Measurements from ENCODE around the gene OLFM2. TPM values are rescaled to one million over a fixed set of nuclear protein-coding genes. Genes with fewer than 3 reads are reported as not detected.
"Not testable (repeated sequence)": the region's sequence is repeated elsewhere in the genome, so short reads cannot be mapped to it uniquely, and the experiment has no call there.

OLFM2 gene
- total RNA-seq, 1 donor from 2014 or later: 121 TPM

- no peak for DNase-seq
These were observed 5.4 kb upstream of the OLFM2 start for GRCh38 chr19:9941671-9942070.

DNA sequence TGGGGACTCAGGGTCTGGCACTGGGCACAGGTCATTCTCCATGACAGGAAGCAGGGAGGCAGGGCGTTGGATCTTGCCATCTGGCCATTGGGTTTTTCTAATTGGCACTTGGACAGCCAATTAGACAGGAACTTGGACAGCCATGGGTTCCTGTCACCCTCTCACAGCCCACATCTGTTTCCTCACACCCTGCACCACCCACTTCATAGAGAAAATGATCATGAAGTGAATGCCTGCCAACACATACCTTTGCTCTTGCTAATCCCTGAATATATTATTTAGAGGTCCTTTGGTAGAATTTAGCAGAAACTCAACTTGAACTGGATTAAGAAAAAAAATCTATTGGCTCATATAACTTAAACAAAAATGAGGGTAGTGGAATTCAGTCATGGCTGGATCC is 4.9 kb upstream of the OLFM2 start:
- DNase-seq: no peak

GRCh38 chr19:9940778-9941177 is 4.5 kb upstream of the OLFM2 start:
- DNase-seq: no peak

DNA sequence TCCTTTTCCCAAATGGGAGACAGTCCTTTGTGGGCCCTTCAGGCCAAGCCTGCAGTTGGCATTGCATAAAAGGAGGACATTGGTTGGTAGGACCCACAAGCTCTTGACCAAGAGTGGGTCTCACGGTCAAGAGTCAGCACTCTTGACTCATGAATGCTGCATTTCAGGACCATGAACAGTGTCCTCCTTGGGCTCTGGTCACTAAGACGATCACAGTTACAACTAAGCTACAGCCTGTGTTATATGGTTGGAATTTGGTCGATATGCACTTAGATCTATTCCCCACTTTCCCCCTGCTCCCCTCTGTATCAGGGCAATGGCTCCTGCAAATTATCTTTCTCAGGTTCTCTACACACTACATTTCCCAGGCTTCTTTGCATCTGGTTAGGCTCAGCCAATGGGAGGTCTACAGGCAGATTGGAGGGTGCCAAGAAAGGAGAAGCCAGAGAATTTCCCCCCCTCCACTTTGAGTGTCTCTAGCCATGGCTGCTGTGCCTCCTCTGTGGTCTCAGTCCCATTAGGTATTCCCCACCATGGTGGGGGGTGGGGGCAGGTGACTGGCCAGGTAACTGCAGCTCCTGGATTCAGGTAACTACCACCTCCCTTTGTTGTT is 3.1 kb upstream of the OLFM2 start:
- DNase-seq: no peak

DNA sequence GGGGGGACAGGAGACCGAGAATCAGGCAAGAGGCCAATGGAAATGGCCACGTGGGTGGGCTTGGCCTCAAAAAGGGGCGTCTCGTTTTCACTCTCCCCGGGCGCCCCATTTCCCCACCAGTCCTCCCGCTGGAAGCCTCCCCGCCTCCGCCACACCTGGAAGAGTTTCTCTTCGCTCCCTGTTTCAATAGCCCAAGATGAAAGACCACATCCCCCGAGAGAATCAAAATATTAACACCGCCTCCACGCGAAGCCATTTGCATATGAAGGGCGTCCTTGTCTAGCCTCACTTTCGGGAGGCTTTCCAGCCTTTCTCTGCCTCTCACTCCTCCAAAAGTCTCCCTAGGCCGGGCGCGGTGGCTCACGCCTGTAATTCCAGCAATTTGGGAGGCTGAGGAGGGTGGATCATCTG is 691 bp upstream of the OLFM2 start:
- no peak for DNase-seq

DNA sequence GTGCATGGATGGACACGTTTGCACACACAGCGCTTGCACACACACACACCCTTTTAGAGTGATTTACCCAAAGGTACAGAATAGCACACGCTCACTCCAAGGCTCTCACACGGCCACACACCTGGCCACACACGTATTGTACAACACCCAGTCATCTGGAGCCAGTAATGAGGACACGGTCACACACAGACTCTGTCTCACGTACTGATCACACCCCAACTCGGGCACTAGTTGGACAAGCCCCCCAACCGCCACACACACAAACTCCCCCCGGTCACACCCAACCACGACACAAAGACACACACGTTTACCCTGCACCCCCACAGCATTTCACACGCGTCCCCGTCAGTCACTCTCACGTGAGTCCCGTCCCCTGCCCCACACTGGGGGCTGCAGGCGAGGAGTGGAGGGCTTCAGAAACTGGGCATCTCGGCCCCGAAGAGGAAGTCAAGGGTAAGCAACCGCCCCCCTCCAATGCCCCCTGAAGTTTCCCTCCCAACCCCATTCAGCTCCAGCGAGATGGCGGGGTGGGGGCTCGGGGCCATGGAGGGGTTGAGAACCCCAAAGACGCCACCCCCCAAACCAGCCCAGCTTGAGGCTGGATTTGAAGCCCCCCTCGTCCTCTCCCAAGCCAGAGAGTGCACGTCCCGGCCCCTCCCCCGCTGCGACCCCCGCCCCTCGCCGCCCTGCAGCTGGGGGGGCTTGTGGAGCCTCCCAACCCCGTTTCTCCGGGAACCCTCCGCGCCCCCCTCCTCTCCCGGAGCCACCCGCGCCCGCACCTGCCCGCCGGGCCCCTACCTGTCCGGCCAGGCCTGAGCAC is 599 bp downstream of the OLFM2 start:
- no peak for DNase-seq

- peak; percentile 39 for DNase-seq
These were observed 2.0 kb downstream of the OLFM2 start for GRCh38 chr19:9934132-9934950.

DNA sequence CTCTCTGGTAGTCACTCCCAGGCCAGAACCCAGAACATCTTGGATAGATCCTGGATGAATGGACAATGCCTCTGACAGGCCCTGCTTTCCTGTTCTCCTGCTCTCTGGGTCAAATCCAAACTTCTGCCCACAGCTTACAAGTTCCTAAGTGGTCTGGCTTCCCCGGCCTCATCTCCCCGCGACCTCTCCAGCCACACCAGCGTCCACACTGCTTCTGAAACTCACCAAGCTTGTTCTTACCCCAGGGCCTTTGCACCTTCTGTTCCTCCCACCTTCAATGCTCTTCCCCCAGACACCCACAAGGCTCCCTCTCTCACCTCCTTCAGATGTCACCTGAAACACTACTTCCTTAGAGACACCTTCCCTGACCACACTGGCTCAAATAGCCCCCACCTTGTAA is 3.5 kb downstream of the OLFM2 start:
- no peak for DNase-seq

DNA sequence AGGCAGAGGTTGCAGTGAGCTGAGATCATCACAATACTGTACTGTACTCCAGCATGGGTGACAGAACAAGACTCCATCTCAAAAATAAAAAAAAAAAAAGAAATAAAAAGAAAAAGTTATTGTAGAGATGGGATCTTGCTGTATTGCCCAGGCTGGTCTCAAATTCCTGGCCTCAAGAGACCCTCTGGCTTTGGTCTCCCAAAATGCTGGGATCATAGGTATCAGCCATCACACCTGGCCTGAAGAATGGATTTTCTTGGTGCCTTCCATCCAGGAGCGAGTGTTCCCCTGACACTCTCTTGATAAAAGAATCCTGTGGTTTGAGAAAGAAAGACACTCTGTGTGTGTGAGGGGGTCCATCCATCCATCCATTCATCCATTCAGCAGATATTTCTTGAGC is 4.7 kb downstream of the OLFM2 start:
- DNase-seq: no peak

DNA sequence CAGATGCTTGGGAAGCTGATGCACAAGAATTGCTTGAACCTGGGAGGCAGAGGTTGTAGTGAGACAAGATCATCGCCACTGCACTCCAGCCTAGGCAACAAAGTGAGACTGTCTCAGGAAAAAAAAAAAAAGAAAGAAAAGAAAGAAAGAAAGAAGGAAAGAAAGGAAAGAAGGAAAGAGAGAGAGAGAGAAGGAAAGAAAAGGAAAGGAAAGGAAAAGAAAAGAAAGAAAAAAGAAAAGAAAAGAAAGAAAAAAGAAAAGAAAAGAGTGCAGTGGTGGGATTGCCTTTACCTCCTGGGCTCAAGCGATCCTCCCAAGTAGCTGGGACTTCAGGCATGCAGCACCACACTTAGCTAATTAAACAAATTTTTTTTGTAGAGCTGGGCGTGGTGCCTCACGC is 12.9 kb downstream of the OLFM2 start:
- DNase-seq: no peak

- DNase-seq: not testable (repeated sequence)
These were observed 13.4 kb downstream of the OLFM2 start for GRCh38 chr19:9922782-9923379.

DNA sequence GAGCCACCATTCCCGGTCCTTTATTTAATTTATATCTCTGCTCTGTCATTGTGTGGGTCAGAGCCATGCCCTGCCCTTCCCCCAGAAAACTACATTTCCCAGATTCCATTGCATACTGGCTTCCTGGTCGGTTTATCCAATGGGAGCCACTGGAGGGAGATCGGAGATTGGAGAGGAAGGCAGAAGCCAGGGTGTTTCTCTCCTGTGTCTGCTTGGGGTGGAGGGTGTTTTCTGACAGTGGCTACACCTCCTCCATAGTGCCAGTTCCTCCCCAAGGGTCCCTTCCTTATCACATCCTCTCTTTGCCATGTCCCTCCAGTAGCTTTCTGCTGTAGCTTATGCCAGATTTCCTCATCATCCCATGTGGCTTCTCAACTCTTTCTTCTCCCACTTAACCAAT is 19.0 kb downstream of the OLFM2 start:
- no peak for DNase-seq

DNA sequence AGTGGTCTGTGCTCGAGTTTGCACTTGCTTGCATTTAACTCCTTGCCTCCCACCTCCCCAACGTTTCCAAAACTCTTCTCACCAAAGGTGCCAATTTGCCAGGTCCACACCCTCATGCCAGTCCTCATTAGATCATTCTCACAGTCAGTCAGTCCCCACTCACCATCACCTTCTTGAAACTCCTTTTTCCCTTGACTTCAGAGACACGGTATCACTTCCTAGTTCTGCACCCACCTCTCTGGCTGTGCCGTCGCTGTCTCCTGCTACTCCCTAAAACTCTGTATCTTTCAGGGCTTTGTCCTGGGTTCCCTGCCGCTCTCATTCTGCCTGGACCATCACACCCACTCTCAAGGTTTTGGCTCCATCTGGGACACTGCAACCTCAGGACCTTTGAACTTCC is 19.6 kb downstream of the OLFM2 start:
- DNase-seq: no peak

- DNase-seq: peak; percentile 51
These were observed 21.8 kb downstream of the OLFM2 start for GRCh38 chr19:9914315-9915207.

DNA sequence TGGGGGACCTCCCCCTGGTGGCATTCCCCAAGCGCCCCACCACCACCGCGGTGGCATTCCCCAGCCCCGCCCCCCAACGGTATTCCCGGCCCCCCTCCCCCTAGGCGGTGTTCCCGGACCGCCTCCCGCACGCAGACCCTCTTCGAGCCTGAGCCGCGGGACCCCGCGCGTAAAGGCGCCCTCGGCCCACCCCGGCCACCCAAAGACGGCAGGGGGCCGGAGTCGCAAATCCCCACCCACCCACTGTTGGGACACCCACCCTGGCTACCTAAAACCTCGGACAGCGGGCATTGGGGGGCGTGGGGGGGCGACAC is 22.4 kb downstream of the OLFM2 start:
- DNase-seq: no peak

DNA sequence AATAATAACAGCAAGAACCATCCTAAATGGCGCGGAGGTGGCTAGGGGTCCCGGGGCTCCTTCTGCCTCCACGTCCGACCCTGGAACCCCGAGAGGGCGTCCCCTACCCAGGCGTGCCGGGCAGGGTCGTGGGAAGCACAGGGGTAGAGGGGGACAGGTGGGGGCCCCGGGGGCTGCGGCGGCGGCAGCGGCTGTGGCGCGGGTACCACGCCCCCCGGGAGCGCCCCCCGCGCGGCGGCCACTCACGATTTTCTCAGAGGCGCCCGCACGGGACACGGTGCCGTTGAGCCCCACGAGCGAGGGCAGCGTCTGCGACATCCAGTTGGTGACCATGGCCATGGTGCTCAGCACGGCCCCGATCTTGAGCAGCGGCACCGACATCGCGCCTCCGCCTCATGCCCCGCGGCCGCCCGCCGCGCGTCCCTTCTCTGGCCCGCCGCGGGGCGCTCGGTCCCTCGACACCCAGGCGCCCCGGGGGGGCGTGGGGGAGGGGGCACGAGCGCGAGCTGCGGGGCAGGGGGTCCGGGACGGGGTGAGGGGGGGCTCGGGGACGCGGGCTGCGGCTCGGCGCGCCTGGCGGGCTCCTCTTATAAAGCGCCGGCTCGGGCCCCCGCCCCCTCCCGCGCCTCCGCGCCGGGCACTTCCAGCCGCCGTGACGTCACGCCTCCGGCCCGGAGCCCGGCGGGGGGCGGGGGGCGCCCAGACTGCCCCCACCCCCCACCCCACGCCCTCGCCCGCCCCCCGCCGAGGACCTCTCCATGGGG is 22.9 kb downstream of the OLFM2 start:
- DNase-seq: no peak

DNA sequence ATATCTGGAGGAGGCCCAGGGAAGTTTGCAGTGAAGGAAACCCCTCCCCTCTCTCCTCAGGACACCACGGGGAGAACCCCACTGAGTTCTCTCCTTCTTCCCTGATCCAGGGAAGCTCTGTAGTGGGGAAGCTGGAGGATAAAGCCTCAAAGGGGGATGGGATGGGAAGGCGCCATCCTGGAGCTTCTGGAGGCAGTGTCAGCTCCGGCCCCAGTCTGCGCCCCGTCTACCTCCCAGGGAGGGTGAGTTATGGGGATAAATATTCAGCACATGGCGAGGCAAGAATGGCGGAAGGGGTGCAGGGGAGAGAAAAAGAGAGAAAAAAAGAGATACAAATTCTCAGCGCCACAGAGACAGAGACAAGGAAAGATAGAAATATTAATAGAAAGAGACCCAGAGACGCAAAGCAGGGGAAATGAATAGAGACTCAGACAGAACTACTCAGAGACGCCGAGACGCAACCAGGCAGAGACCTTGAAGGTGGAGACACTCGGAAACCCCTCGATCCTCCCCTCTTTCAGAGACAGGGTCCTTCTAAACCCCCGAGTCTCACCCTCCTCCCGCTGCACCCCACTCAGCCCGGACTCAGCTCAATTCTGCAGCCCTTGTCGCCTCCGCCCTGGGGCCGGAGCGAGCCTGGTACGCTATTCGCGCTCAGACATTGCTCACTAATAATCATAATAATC is 23.6 kb downstream of the OLFM2 start:
- peak; percentile 15 for DNase-seq

DNA sequence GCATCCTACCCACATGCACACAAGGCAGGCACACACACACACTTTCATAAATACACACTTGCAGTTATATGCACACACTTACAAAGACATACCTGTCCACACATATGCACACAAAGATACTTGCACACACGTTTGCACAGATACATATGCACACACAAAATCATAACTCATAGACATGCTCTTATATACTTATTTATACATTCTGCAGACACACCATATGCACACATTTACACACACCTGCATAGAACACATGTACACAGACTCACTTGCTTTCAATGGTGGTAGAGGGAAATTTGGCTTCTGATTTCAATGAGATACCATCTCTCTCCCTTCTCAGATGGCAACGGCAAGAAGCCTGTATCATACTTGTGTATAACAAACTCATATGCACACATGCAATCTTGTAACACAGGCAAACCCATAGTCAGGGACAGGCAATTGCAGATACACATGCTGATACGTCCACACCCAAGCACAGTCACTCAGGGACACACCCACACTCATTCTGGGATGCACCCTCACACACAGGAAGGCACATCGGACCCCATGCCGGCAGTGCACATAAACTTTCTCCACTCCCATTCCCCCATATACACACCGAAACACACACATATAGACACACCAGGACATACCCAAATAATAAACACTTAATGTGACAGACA is 24.7 kb downstream of the OLFM2 start:
- DNase-seq: no peak

- no peak for DNase-seq
These were observed 25.7 kb downstream of the OLFM2 start for GRCh38 chr19:9910625-9911024.

DNA sequence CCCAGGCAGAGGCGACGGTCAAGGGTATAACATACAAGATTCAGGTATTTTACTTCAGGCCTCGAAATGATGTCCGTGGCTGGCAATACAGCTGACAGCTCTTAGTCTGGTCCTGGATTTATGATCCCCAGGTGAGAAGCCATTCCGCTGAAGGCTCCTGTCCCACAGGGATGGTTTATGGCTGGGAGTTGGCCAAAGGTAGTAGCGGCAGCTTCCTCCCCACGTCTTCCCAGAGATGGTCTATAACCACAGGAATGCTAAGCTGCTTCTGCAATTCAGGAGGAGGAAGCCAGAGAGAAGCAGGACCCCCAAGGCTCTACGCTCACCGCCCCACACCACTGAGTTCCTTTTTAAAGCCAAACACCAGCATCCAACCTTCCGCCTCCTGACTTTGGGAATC is 27.1 kb downstream of the OLFM2 start:
- DNase-seq: no peak
